GM23338 (cell line): Measurements from ENCODE around the gene CELF4.

ENCODE experiments used
- CREB1 ChIP-seq: fragments of 250-450 bp; sonication (Bioruptor Pico); IDR thresholded peaks from 2 replicates; pipeline ENCODE4 v1.5.0; 2020; ENCODE audit warnings: low read depth, mild to moderate bottlenecking, moderate library complexity
- EZH2 ChIP-seq: fragments of 200-600 bp; sonication (generic); IDR thresholded peaks from one replicate; pipeline ENCODE4 v1.8.0; 2017; ENCODE audit warnings: antibody characterized with exemption, mild to moderate bottlenecking, low read depth; ENCODE audit not compliant: unreplicated experiment
- EZH2phosphoT487 ChIP-seq: fragments of 200-600 bp; sonication (generic); IDR thresholded peaks from one replicate; pipeline ENCODE4 v1.8.1; 2018; ENCODE audit warnings: antibody characterized with exemption; ENCODE audit not compliant: unreplicated experiment
- JUNB ChIP-seq: IDR thresholded peaks from one replicate; pipeline ENCODE4 v1.6.1; 2016; ENCODE audit warnings: antibody characterized with exemption; ENCODE audit not compliant: unreplicated experiment
- POLR2AphosphoS5 ChIP-seq: IDR thresholded peaks from 2 replicates; pipeline ENCODE4 v1.6.1; 2016; ENCODE audit warnings: antibody characterized with exemption, low read depth
- STAT1 ChIP-seq: IDR thresholded peaks from one replicate; pipeline ENCODE4 v1.6.1; 2016; ENCODE audit warnings: antibody characterized with exemption; ENCODE audit not compliant: unreplicated experiment
- ZNF114 ChIP-seq: fragments of 250-450 bp; sonication (Bioruptor Pico); IDR thresholded peaks from 2 replicates; pipeline ENCODE4 v1.5.0; 2020; ENCODE audit warnings: mild to moderate bottlenecking, moderate library complexity
- ZNF331 ChIP-seq: fragments of 250-450 bp; sonication (Bioruptor Pico); IDR thresholded peaks from 2 replicates; pipeline ENCODE4 v1.5.0; 2020; ENCODE audit warnings: low read depth, mild to moderate bottlenecking, moderate library complexity
- TF ChIP-seq, protein P1 (sequence below), 2 experiments: fragments of 200-600 bp in 1 of 2; sonication (generic) in 1 of 2; conservative IDR thresholded peaks; 2 replicates each; pipeline versions ENCODE4 v1.5.1 to v1.6.1; 2016 to 2017; ENCODE audit warnings: antibody characterized with exemption in 2 of 2, low read depth in 2 of 2, mild to moderate bottlenecking in 2 of 2, moderate library complexity in 1 of 2
- TF ChIP-seq, protein P2 (sequence below): IDR thresholded peaks from one replicate; pipeline ENCODE4 v1.6.1; 2018; ENCODE audit warnings: antibody characterized with exemption; ENCODE audit not compliant: unreplicated experiment

DNA sequence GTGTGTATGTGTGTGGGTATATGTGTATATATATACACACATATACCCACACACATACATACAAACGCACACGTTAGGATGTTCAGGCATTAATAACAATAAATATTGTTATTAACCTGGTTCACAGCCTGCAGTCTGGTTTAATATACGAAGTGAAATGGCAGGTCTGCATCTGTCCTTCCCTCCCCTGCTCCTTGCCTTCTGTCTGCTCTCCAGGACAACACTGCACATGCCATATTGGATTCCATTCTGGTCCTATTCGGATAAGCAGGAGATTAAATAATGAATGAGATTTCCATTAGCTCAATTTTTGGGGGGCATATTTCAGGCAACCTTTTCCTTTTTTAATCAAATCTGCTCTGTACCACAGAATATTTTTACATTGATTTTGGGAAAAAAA, 158.0 kb downstream of the CELF4 start:
- TF ChIP-seq, protein P1, sequence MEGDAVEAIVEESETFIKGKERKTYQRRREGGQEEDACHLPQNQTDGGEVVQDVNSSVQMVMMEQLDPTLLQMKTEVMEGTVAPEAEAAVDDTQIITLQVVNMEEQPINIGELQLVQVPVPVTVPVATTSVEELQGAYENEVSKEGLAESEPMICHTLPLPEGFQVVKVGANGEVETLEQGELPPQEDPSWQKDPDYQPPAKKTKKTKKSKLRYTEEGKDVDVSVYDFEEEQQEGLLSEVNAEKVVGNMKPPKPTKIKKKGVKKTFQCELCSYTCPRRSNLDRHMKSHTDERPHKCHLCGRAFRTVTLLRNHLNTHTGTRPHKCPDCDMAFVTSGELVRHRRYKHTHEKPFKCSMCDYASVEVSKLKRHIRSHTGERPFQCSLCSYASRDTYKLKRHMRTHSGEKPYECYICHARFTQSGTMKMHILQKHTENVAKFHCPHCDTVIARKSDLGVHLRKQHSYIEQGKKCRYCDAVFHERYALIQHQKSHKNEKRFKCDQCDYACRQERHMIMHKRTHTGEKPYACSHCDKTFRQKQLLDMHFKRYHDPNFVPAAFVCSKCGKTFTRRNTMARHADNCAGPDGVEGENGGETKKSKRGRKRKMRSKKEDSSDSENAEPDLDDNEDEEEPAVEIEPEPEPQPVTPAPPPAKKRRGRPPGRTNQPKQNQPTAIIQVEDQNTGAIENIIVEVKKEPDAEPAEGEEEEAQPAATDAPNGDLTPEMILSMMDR (conservative IDR thresholded peaks at IDR 0.05; ENCODE audit: low read depth in 2 of 2), result no peak
- no peak for TF ChIP-seq EZH2
- no peak for TF ChIP-seq POLR2AphosphoS5
- TF ChIP-seq, protein P2, sequence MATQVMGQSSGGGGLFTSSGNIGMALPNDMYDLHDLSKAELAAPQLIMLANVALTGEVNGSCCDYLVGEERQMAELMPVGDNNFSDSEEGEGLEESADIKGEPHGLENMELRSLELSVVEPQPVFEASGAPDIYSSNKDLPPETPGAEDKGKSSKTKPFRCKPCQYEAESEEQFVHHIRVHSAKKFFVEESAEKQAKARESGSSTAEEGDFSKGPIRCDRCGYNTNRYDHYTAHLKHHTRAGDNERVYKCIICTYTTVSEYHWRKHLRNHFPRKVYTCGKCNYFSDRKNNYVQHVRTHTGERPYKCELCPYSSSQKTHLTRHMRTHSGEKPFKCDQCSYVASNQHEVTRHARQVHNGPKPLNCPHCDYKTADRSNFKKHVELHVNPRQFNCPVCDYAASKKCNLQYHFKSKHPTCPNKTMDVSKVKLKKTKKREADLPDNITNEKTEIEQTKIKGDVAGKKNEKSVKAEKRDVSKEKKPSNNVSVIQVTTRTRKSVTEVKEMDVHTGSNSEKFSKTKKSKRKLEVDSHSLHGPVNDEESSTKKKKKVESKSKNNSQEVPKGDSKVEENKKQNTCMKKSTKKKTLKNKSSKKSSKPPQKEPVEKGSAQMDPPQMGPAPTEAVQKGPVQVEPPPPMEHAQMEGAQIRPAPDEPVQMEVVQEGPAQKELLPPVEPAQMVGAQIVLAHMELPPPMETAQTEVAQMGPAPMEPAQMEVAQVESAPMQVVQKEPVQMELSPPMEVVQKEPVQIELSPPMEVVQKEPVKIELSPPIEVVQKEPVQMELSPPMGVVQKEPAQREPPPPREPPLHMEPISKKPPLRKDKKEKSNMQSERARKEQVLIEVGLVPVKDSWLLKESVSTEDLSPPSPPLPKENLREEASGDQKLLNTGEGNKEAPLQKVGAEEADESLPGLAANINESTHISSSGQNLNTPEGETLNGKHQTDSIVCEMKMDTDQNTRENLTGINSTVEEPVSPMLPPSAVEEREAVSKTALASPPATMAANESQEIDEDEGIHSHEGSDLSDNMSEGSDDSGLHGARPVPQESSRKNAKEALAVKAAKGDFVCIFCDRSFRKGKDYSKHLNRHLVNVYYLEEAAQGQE, result no peak
- TF ChIP-seq CREB1 (CRISPR knock-in tag), result no peak
- no peak for TF ChIP-seq EZH2phosphoT487
- no peak for TF ChIP-seq ZNF114 (CRISPR knock-in tag)
- no peak for TF ChIP-seq STAT1
- no peak for TF ChIP-seq JUNB
- no peak for TF ChIP-seq ZNF331 (CRISPR knock-in tag)
